OCI-M2 (cell line): ENCODE data around the gene TULP4.
"Not testable (repeated sequence)": the region's sequence is repeated elsewhere in the genome, so short reads cannot be mapped to it uniquely, and the experiment has no call there.

ENCODE experiments used
- DNase-seq: peaks from one replicate; lab custom pipeline; 2025; ENCODE audit not compliant: unreplicated experiment; lab: John Stamatoyannopoulos, UW

TULP4 gene

GRCh38 chr6:158295976-158296853, 16.1 kb upstream of the TULP4 start:
- DNase-seq: not testable (repeated sequence)

GRCh38 chr6:158296854-158297324, 15.4 kb upstream of the TULP4 start:
- DNase-seq: not testable (repeated sequence)

- not testable (repeated sequence) for DNase-seq
Observed at GRCh38 chr6:158297657-158298056, 14.6 kb upstream of the TULP4 start.

GRCh38 chr6:158300306-158301143, 11.7 kb upstream of the TULP4 start:
- DNase-seq: not testable (repeated sequence)

GRCh38 chr6:158301561-158301960, 10.7 kb upstream of the TULP4 start:
- DNase-seq: not testable (repeated sequence)

- not testable (repeated sequence) for DNase-seq
Observed at GRCh38 chr6:158302195-158302796, 10.0 kb upstream of the TULP4 start.

- no peak for DNase-seq
Observed at GRCh38 chr6:158303210-158303731, 9.0 kb upstream of the TULP4 start.

GRCh38 chr6:158304254-158304653, 8.0 kb upstream of the TULP4 start:
- DNase-seq: no peak

- DNase-seq: no peak
Observed at GRCh38 chr6:158309814-158310213, 2.5 kb upstream of the TULP4 start.

- DNase-seq: no peak
Observed at GRCh38 chr6:158311193-158311592, 1.1 kb upstream of the TULP4 start.

GRCh38 chr6:158311626-158312025, 639 bp upstream of the TULP4 start:
- no peak for DNase-seq

- no peak for DNase-seq
Observed at GRCh38 chr6:158312672-158313397, 570 bp downstream of the TULP4 start.

- DNase-seq: no peak
Observed at GRCh38 chr6:158313989-158314388, 1.7 kb downstream of the TULP4 start.

GRCh38 chr6:158314737-158315136, 2.5 kb downstream of the TULP4 start:
- no peak for DNase-seq

- no peak for DNase-seq
Observed at GRCh38 chr6:158316022-158316421, 3.8 kb downstream of the TULP4 start.

GRCh38 chr6:158321960-158322359, 9.7 kb downstream of the TULP4 start:
- no peak for DNase-seq

GRCh38 chr6:158322400-158322723, 10.1 kb downstream of the TULP4 start:
- DNase-seq: no peak

GRCh38 chr6:158322724-158323560, 10.7 kb downstream of the TULP4 start:
- no peak for DNase-seq

- no peak for DNase-seq
Observed at GRCh38 chr6:158323561-158323958, 11.3 kb downstream of the TULP4 start.

GRCh38 chr6:158324136-158324535, 11.9 kb downstream of the TULP4 start:
- DNase-seq: no peak
